ENCODE measurements around the gene MITD1.
A peak's percentile ranks its signal among the peaks of the same experiment; 100 is the strongest.

Gene MITD1

GRCh38 chr2:99187011-99187410, 6.2 kb upstream of the MITD1 start:
- Histone ChIP-seq H3K4me1 (ENCODE audit: control insufficient read depth, insufficient read depth, low read length) (0 out of 2 replicates have a peak, but pooled peaks cover 3% of the 10 kb centered on the region), H3K4me3 (ENCODE audit: low read depth, low read length) (no peak overlapping the region), H3K36me3 (ENCODE audit: control insufficient read depth, insufficient read depth, low read length) (peaks cover 53% of the 10 kb centered on the region), H3K27ac (ENCODE audit: low read depth, low read length) (no peak overlapping the region), H3K9me3 (ENCODE audit: control insufficient read depth, insufficient read depth, low read length) (no peaks in the 10 kb centered on the region), H3K9ac (ENCODE audit: low read depth, low read length) (no peak overlapping the region), H3K27me3 (ENCODE audit: control insufficient read depth, insufficient read depth, low read length) (no peaks in the 10 kb centered on the region)

DNA sequence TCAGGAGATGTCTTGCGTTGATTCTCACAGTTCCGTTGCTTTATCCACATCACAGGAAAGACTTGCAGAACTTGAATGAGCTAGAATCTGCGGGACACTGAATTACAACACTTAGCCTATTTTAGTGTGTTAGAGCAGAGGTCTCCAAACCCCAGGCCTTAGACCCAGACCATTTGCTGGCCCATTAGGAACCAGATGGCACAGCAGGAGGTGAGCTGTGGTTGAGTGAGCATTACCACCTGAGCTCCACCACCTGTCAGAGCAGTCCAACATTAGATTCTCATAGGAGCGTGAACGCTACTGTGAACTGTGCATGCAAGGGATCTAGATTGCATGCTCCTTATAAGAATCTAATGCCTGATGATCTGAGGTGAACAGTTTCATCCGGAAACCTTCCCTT, 4.0 kb upstream of the MITD1 start:
- Histone ChIP-seq H3K4me1 (ENCODE audit: control insufficient read depth, insufficient read depth, low read length) (0 out of 2 replicates have a peak, but pooled peaks cover 3% of the 10 kb centered on the region), H3K4me3 (ENCODE audit: low read depth, low read length) (no peak overlapping the region), H3K9ac (ENCODE audit: low read depth, low read length) (no peak overlapping the region), H3K9me3 (ENCODE audit: control insufficient read depth, insufficient read depth, low read length) (no peaks in the 10 kb centered on the region), H3K36me3 (ENCODE audit: control insufficient read depth, insufficient read depth, low read length) (peaks cover 33% of the 10 kb centered on the region), H3K27me3 (ENCODE audit: control insufficient read depth, insufficient read depth, low read length) (no peaks in the 10 kb centered on the region), H3K27ac (ENCODE audit: low read depth, low read length) (no peak overlapping the region)

- peaks cover 15% of the 10 kb centered on the region for H3K36me3 ChIP-seq (ENCODE audit: control insufficient read depth, insufficient read depth, low read length)
- H3K4me1 ChIP-seq (ENCODE audit: control insufficient read depth, insufficient read depth, low read length) = 0 out of 2 replicates have a peak, but pooled peaks cover 3% of the 10 kb centered on the region
- no peak overlapping the region for H3K9ac ChIP-seq (ENCODE audit: low read depth, low read length)
- no peak overlapping the region for H3K27ac ChIP-seq (ENCODE audit: low read depth, low read length)
- H3K9me3 ChIP-seq (ENCODE audit: control insufficient read depth, insufficient read depth, low read length) = no peaks in the 10 kb centered on the region
- no peaks in the 10 kb centered on the region for H3K27me3 ChIP-seq (ENCODE audit: control insufficient read depth, insufficient read depth, low read length)
- no peak overlapping the region for H3K4me3 ChIP-seq (ENCODE audit: low read depth, low read length)
These were observed 2.2 kb upstream of the MITD1 start for GRCh38 chr2:99183025-99183424.

DNA sequence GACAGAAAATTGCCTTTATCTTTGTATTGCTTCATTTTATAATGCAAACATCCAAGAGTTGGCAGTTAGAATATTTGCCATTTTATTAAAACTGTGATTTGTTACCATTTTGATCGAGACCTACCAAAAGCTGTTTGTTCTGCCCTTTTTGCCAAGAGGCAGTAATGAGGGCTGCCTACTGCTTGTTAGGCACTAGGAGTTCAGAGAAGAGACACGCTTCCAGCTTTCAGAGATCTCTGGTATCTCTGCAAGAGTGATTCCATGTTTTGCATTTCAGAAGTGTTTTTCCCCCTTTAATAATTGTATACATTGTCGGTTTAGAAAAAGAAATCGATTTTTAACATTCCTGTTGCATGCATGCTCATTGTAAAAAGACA, 754 bp upstream of the MITD1 start:
- Histone ChIP-seq H3K27ac (ENCODE audit: low read depth, low read length) (peak overlapping the region; percentile 93), H3K27me3 (ENCODE audit: control insufficient read depth, insufficient read depth, low read length) (no peaks in the 10 kb centered on the region), H3K4me3 (ENCODE audit: low read depth, low read length) (peak overlapping the region; percentile 99), H3K4me1 (ENCODE audit: control insufficient read depth, insufficient read depth, low read length) (0 out of 2 replicates have a peak, but pooled peaks cover 3% of the 10 kb centered on the region), H3K36me3 (ENCODE audit: control insufficient read depth, insufficient read depth, low read length) (peaks cover 4% of the 10 kb centered on the region; the same call in 1 of the 2 replicates), H3K9me3 (ENCODE audit: control insufficient read depth, insufficient read depth, low read length) (no peaks in the 10 kb centered on the region), H3K9ac (ENCODE audit: low read depth, low read length) (peak overlapping the region; percentile 96)

GRCh38 chr2:99171377-99172140, 9.3 kb downstream of the MITD1 start:
- no peaks in the 10 kb centered on the region for H3K9me3 ChIP-seq (ENCODE audit: control insufficient read depth, insufficient read depth, low read length)
- no peaks in the 10 kb centered on the region for H3K4me1 ChIP-seq (ENCODE audit: control insufficient read depth, insufficient read depth, low read length)
- H3K27ac ChIP-seq (ENCODE audit: low read depth, low read length) = no peak overlapping the region
- H3K4me3 ChIP-seq (ENCODE audit: low read depth, low read length) = no peak overlapping the region
- no peak overlapping the region for H3K9ac ChIP-seq (ENCODE audit: low read depth, low read length)
- peaks cover 61% of the 10 kb centered on the region for H3K36me3 ChIP-seq (ENCODE audit: control insufficient read depth, insufficient read depth, low read length)
- no peaks in the 10 kb centered on the region for H3K27me3 ChIP-seq (ENCODE audit: control insufficient read depth, insufficient read depth, low read length)

- Histone ChIP-seq H3K9ac (ENCODE audit: low read depth, low read length) (no peak overlapping the region), H3K9me3 (ENCODE audit: control insufficient read depth, insufficient read depth, low read length) (no peaks in the 10 kb centered on the region), H3K4me3 (ENCODE audit: low read depth, low read length) (no peak overlapping the region), H3K36me3 (ENCODE audit: control insufficient read depth, insufficient read depth, low read length) (peaks cover 66% of the 10 kb centered on the region), H3K4me1 (ENCODE audit: control insufficient read depth, insufficient read depth, low read length) (no peaks in the 10 kb centered on the region), H3K27me3 (ENCODE audit: control insufficient read depth, insufficient read depth, low read length) (no peaks in the 10 kb centered on the region), H3K27ac (ENCODE audit: low read depth, low read length) (no peak overlapping the region)
These were observed 11.3 kb downstream of the MITD1 start for GRCh38 chr2:99169534-99169933.

- peaks cover 60% of the 10 kb centered on the region for H3K36me3 ChIP-seq (ENCODE audit: control insufficient read depth, insufficient read depth, low read length)
- no peaks in the 10 kb centered on the region for H3K4me1 ChIP-seq (ENCODE audit: control insufficient read depth, insufficient read depth, low read length)
- no peak overlapping the region for H3K4me3 ChIP-seq (ENCODE audit: low read depth, low read length)
- no peak overlapping the region for H3K27ac ChIP-seq (ENCODE audit: low read depth, low read length)
- no peaks in the 10 kb centered on the region for H3K27me3 ChIP-seq (ENCODE audit: control insufficient read depth, insufficient read depth, low read length)
- H3K9me3 ChIP-seq (ENCODE audit: control insufficient read depth, insufficient read depth, low read length) = no peaks in the 10 kb centered on the region
- H3K9ac ChIP-seq (ENCODE audit: low read depth, low read length) = no peak overlapping the region
These were observed 14.6 kb downstream of the MITD1 start for GRCh38 chr2:99166218-99166617.

GRCh38 chr2:99159594-99159993, 21.3 kb downstream of the MITD1 start:
- Histone ChIP-seq H3K9me3 (ENCODE audit: control insufficient read depth, insufficient read depth, low read length) (no peaks in the 10 kb centered on the region), H3K9ac (ENCODE audit: low read depth, low read length) (no peak overlapping the region), H3K4me3 (ENCODE audit: low read depth, low read length) (no peak overlapping the region), H3K27me3 (ENCODE audit: control insufficient read depth, insufficient read depth, low read length) (no peaks in the 10 kb centered on the region), H3K4me1 (ENCODE audit: control insufficient read depth, insufficient read depth, low read length) (peaks cover 5% of the 10 kb centered on the region), H3K27ac (ENCODE audit: low read depth, low read length) (no peak overlapping the region), H3K36me3 (ENCODE audit: control insufficient read depth, insufficient read depth, low read length) (peaks cover 40% of the 10 kb centered on the region)

DNA sequence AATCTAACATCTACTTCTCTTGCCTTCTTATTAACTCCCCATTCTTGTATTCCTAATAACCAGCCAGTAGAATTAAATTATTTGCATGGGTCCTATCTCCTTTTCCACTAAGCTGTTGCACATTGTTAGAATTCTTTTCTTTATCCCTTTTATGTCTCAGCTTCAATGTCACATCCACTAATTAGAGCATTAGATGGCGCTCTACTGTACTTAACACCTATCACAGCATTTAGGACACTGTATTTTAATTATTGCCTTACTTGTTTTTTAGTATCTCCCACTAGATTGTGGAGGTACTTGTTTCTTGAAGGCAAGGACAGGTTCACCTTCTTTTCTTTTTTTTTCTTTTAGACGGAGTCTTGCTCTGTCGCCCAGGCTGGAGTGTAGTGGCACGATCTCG, 22.3 kb downstream of the MITD1 start:
- no peak overlapping the region for H3K27ac ChIP-seq (ENCODE audit: low read depth, low read length)
- peaks cover 5% of the 10 kb centered on the region for H3K4me1 ChIP-seq (ENCODE audit: control insufficient read depth, insufficient read depth, low read length)
- H3K27me3 ChIP-seq (ENCODE audit: control insufficient read depth, insufficient read depth, low read length) = no peaks in the 10 kb centered on the region
- no peak overlapping the region for H3K9ac ChIP-seq (ENCODE audit: low read depth, low read length)
- peaks cover 40% of the 10 kb centered on the region for H3K36me3 ChIP-seq (ENCODE audit: control insufficient read depth, insufficient read depth, low read length)
- no peaks in the 10 kb centered on the region for H3K9me3 ChIP-seq (ENCODE audit: control insufficient read depth, insufficient read depth, low read length)
- no peak overlapping the region for H3K4me3 ChIP-seq (ENCODE audit: low read depth, low read length)

DNA sequence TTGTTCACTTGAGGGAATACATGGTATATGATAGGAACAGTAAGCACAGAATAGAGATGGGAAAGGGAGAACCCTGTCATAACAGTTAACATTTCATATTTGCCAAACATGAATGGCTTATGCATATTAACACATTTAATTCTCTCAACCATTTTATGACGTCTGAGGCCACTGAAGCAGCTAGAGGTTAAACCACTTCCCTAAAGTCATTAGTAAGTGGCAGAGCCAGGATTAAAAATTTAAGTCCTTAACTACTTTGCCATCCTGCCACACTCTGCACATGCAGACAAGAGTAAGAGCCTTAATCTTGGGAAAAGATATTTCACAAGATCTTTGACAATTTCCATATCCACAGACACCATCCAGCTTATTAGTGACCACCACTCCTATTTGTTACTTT, 24.0 kb downstream of the MITD1 start:
- H3K9ac ChIP-seq (ENCODE audit: low read depth, low read length) = no peak overlapping the region
- H3K4me3 ChIP-seq (ENCODE audit: low read depth, low read length) = no peak overlapping the region
- H3K36me3 ChIP-seq (ENCODE audit: control insufficient read depth, insufficient read depth, low read length) = peaks cover 27% of the 10 kb centered on the region
- H3K9me3 ChIP-seq (ENCODE audit: control insufficient read depth, insufficient read depth, low read length) = no peaks in the 10 kb centered on the region
- peaks cover 5% of the 10 kb centered on the region for H3K4me1 ChIP-seq (ENCODE audit: control insufficient read depth, insufficient read depth, low read length)
- H3K27me3 ChIP-seq (ENCODE audit: control insufficient read depth, insufficient read depth, low read length) = no peaks in the 10 kb centered on the region
- H3K27ac ChIP-seq (ENCODE audit: low read depth, low read length) = no peak overlapping the region

DNA sequence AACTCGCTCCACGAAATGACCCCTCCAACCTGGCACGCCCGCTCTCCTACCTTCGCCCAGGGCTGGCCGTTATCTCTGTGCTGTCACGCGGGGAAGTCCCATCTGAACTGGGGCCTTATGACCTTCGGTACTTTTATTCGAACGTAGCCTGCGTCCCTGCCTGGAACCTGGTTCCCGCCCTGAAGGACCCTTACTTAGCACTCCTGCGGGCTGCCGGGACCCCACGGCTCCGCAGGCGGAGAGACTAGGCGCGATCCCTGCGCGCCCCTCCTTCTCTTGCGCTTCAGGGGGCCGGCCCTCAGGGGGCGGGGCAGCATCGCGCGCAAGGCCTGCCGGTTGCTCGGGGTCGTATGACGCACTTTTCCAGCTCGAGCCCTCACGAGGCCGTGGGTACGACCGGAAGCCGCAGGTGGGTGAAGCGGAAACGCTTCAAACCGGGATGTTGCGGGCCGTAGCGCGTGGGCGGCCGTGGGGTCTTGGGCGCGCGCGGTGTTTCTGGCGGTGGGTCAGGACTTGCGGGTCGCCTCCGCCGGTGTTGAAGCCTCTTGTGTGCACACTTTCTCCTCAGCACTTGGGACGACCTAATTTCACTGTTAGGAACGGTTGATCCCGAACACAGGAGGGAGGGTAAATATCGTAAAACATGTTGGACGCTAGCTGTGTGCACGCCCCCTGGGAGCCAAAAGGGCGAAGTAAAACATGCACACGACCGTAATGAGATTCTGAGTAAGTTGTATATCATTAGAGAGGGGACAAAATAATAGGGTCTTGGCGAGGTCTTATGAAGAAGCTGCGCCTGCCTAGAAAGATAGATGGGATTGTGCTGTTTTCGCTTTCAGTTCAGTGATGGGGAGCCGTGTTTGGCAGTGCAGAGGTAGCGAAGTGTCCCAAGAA, 26.0 kb downstream of the MITD1 start, which contains the start of the genes LIPT1 and TSGA10:
LIPT1 (plus strand) TSS at position 325 of the 894 bp plus-strand sequence. CDS start 6,991 bp downstream, outside the sequence.
TSGA10 (minus strand) TSS at position 300 of the 894 bp plus-strand sequence. CDS start 45,503 bp downstream, outside the sequence.
- peaks cover 5% of the 10 kb centered on the region for H3K4me1 ChIP-seq (ENCODE audit: control insufficient read depth, insufficient read depth, low read length)
- peak within 1 kb of the TSS; percentile 83 for H3K27ac ChIP-seq (ENCODE audit: low read depth, low read length)
- H3K27me3 ChIP-seq (ENCODE audit: control insufficient read depth, insufficient read depth, low read length) = no peaks in the 10 kb centered on the region
- no peaks in the 10 kb centered on the region for H3K9me3 ChIP-seq (ENCODE audit: control insufficient read depth, insufficient read depth, low read length)
- peak within 1 kb of the TSS; percentile 93 for H3K4me3 ChIP-seq (ENCODE audit: low read depth, low read length)
- H3K36me3 ChIP-seq (ENCODE audit: control insufficient read depth, insufficient read depth, low read length) = peaks cover 23% of the 10 kb centered on the region
- H3K9ac ChIP-seq (ENCODE audit: low read depth, low read length) = peak within 1 kb of the TSS; percentile 90
